IMR-90 (cell line): ENCODE measurements around the gene GKN2.

Experiments used
- BHLHE40 ChIP-seq: fragments of 150-350 bp; IDR thresholded peaks from 2 replicates; pipeline ENCODE4 v1.6.1; 2016; ENCODE audit warnings: mild to moderate bottlenecking, low read depth, low read length
- CEBPB ChIP-seq: IDR thresholded peaks from 2 replicates; pipeline ENCODE4 v1.6.1; 2012; ENCODE audit warnings: low read depth, low read length, improper control_type of control experiment
- CHD1 ChIP-seq: IDR thresholded peaks from 2 replicates; pipeline ENCODE4 v1.6.1; 2012; ENCODE audit warnings: low read depth, low read length, improper control_type of control experiment
- ELK1 ChIP-seq: fragments of 150-350 bp; IDR thresholded peaks from 2 replicates; pipeline ENCODE4 v1.6.1; 2016; ENCODE audit warnings: low read depth, mild to moderate bottlenecking, low read length, moderate library complexity, borderline replicate concordance
- MAFK ChIP-seq: IDR thresholded peaks from 2 replicates; pipeline ENCODE4 v1.6.1; 2012; ENCODE audit warnings: low read depth, low read length, improper control_type of control experiment
- MAZ ChIP-seq: IDR thresholded peaks from 2 replicates; pipeline ENCODE4 v1.6.1; 2012; ENCODE audit warnings: low read depth, mild to moderate bottlenecking, low read length, improper control_type of control experiment, moderate library complexity, borderline replicate concordance
- MXI1 ChIP-seq: IDR thresholded peaks from 2 replicates; pipeline ENCODE4 v1.6.1; 2012; ENCODE audit warnings: low read depth, mild to moderate bottlenecking, low read length, moderate library complexity, borderline replicate concordance
- NFE2L2 ChIP-seq: fragments of 150-350 bp; IDR thresholded peaks from 2 replicates; pipeline ENCODE4 v1.6.1; 2016; ENCODE audit warnings: low read depth, mild to moderate bottlenecking, low read length
- POLR2A ChIP-seq: IDR thresholded peaks from 2 replicates; pipeline ENCODE4 v1.6.1; 2012; ENCODE audit warnings: mild to moderate bottlenecking, low read depth, low read length
- RAD21 ChIP-seq: IDR thresholded peaks from 2 replicates; pipeline ENCODE4 v1.6.1; 2012; ENCODE audit warnings: low read length, improper control_type of control experiment
- RFX5 ChIP-seq: IDR thresholded peaks from 2 replicates; pipeline ENCODE4 v1.8.0; 2012; ENCODE audit warnings: low read depth, mild to moderate bottlenecking, low read length, moderate library complexity
- TF ChIP-seq, protein P1 (sequence below): conservative IDR thresholded peaks from 2 replicates; pipeline ENCODE4 v1.5.1; 2012; ENCODE audit warnings: mild to moderate bottlenecking, low read depth, low read length, improper control_type of control experiment
- TF ChIP-seq, protein P2 (sequence below): fragments of 150-350 bp; IDR thresholded peaks from 2 replicates; pipeline ENCODE4 v1.6.1; 2017; ENCODE audit warnings: mild to moderate bottlenecking, antibody characterized with exemption, low read length, low read depth

- TF ChIP-seq, protein P1, sequence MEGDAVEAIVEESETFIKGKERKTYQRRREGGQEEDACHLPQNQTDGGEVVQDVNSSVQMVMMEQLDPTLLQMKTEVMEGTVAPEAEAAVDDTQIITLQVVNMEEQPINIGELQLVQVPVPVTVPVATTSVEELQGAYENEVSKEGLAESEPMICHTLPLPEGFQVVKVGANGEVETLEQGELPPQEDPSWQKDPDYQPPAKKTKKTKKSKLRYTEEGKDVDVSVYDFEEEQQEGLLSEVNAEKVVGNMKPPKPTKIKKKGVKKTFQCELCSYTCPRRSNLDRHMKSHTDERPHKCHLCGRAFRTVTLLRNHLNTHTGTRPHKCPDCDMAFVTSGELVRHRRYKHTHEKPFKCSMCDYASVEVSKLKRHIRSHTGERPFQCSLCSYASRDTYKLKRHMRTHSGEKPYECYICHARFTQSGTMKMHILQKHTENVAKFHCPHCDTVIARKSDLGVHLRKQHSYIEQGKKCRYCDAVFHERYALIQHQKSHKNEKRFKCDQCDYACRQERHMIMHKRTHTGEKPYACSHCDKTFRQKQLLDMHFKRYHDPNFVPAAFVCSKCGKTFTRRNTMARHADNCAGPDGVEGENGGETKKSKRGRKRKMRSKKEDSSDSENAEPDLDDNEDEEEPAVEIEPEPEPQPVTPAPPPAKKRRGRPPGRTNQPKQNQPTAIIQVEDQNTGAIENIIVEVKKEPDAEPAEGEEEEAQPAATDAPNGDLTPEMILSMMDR: no peak
- no peak for TF ChIP-seq POLR2A
- no peak for TF ChIP-seq RAD21
- no peak for TF ChIP-seq RFX5
- no peak for TF ChIP-seq MXI1
- no peak for TF ChIP-seq ELK1
- TF ChIP-seq BHLHE40: no peak
- TF ChIP-seq NFE2L2: no peak
- no peak for TF ChIP-seq MAFK
- TF ChIP-seq, protein P2, sequence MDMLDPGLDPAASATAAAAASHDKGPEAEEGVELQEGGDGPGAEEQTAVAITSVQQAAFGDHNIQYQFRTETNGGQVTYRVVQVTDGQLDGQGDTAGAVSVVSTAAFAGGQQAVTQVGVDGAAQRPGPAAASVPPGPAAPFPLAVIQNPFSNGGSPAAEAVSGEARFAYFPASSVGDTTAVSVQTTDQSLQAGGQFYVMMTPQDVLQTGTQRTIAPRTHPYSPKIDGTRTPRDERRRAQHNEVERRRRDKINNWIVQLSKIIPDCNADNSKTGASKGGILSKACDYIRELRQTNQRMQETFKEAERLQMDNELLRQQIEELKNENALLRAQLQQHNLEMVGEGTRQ: no peak
- TF ChIP-seq MAZ: no peak
- no peak for TF ChIP-seq CHD1
- no peak for TF ChIP-seq CEBPB
These were observed 18.0 kb upstream of the GKN2 start for GRCh38 chr2:68970566-68971265.
